GM03348 (cell line): ENCODE data around the gene LRTM2.
"Not testable (repeated sequence)": the region's sequence is repeated elsewhere in the genome, so short reads cannot be mapped to it uniquely, and the experiment has no call there.

ENCODE experiments used
- DNase-seq: peaks from one replicate; pipeline ENCODE4 v3.0.0; 2012; ENCODE audit warnings: low spot score

Gene LRTM2

DNA sequence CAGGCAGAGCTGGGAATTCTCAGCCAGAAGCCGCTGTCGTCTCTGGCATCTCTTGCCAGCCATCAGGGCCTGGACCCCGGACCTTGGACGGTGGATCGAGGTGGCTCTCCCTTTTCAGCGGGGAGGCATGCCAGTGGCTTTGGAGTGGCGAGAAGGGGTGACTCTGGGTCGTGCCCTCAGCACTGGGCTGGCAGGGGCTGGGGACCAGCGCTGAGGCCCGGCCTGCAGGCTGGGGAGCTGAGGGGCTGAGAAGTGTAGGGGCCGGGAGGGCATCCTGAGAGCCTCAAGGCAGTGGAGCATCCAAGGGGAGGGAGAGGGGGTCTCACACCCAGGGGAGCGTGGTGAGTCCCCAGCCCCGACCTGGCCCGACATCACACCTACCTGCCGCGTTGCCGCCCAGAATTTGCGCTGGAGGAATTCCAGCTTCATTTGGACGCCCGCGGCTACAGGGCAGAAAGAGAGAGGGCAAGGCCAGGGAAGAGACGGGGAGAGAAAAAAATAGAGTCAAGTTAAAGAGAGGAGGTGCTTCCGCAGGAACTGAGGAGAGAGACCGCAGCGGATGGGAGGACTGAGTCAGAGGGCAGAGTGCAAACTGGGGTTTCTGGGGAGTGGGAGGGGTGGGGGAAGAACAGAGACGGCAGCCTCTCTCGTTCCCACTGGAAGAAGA lies 9.0 kb upstream of the LRTM2 start:
- DNase-seq, result no peak

DNA sequence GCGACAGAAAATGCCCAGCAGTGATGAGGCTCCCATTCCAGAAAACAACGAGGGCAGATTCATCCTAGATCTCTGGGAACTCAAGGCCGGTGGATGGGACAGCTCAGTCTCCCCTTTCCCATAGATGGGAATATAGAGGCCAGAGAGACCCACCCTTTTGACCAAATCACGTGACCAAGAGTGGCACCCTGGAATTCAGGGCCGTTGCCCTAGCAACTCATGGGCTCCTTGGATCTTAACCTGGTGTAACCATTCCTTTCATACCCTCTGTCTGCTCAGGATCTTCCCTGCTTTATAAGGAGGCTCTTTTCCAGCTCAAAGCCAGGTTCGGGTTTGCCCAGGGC lies 8.4 kb upstream of the LRTM2 start:
- no peak for DNase-seq

DNA sequence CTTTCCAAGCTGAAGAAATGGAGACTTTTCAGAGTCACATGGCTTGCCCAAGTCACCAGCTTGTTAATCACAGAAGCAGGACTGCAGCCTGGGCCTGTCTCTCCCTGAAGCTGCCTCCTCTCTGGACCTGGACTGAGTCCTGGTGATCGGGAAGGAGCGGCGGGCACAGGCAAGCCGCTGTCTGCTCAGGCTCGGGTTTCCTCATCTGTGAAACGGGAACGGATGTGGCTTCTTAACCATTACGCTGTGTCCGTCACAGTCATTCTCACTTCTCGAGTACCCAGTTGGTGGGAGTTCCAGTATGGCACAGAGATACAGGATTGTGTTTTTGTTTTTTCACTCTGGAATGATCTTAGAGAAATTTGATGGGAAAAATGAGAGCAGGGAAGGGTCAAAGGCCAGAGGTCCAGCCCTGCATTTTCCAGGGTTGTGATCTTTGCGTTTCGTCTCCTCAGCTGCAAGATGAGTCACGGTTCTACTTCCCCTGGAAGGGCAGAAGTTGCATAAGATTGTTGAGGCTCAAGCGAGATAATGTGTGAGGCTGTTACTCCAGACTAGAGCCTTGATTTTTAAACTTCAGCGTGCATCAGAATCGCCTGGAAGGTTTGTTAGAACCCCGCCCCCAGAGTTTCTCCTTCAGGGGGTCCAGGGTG lies 7.6 kb upstream of the LRTM2 start:
- no peak for DNase-seq

DNA sequence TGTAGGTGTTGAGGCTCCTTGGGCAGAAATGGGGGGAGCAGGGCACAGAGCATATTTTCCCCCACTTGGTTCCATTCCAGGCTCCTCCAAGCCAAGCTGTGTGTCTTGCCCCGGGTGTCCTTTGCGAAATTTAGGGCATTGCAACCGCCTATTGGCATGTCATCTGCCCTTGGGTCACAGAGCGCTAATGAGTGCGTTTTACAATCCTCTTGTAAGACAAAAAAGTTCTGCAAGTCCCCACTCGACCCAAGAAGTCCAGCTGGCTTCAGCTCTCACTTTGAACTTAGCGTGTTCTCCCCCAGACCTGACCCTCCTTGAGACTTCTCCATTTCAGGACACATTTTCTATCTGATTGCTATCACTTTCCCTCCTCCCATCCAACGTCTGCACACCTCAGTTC lies 6.1 kb upstream of the LRTM2 start:
- DNase-seq, result no peak

DNA sequence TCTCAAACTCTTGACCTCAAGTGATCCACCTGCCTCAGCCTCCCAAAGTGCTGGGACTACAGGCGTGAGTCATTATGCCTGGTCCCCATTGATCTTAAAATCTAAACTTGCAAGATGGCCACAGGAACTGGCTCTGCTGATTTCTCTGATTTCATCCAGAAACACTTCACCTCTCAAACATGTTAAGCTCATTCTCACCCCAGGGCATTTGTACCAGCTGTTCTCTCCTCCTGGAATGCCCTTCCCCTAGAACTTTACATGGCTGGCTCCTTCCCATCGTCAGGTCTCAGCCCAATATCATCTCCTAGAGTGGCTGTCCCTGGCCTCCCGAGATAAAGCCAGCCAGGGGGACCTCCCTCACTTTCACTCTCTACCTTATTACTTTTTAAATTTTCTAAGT lies 5.3 kb upstream of the LRTM2 start:
- no peak for DNase-seq

GRCh38 chr12:1815814-1816729 lies 4.3 kb upstream of the LRTM2 start:
- no peak for DNase-seq

DNA sequence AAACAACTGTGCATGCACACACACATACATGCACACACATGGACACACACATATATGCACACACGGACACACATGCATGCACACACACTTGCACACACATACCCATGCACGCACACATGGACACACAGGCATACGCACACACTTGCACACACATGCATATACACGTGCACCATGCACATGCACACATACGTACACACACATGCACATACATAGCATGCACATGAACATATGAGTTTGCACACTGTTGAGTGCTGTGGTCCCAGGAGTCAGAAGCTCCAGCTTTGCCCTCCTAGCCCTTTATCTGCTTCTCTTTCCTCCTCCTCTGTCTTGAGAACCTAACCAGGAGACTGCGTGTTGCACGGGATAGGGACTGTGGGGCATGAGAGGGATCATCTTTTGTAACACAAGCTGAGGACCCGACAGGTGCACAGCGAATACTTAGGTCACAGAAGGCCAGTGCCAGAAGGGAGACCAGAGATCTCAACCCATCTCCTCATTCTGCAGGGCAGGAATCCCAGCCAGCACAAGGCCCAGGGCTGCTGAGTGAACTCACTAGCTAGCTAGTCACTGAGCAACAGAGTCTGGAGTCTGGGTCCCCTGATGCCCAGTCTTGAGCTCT lies 3.5 kb upstream of the LRTM2 start:
- DNase-seq, result no peak

DNA sequence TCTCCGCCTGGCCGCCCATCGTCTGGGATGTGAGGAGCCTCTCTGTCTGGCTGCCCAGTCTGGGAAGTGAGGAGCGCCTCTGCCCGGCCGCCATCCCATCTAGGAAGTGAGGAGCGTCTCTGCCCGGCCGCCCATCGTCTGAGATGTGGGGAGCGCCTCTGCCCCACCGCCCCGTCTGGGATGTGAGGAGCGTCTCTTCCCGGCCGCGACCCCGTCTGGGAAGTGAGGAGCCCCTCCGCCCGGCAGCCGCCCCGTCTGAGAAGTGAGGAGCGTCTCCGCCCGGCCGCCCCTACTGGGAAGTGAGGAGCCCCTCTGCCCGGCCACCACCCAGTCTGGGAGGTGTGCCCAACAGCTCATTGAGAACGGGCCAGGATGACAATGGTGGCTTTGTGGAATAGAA lies 2.4 kb upstream of the LRTM2 start:
- DNase-seq, result not testable (repeated sequence)

- no peak for DNase-seq
Measured at GRCh38 chr12:1819050-1819449, 1.3 kb upstream of the LRTM2 start.

DNA sequence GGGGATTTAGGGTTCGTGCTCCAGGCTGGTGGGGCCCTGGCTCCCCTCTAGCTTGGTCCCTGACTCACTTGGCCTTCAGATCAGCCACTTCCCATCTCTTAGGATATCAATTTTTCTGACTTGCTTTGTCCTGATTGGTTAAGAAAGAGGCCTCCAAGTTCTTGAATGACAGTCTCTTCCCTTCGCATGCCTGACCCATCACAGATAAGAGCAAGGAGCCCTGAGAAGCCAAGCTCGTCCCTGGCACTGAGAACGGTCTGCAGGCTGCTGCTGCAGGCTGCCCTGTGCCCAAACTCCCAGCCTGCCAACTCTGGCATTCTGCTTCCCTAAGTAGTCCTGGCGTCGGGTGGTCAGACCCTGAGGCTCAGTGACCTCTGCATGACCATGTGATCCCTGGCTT lies 794 bp upstream of the LRTM2 start:
- DNase-seq, result no peak

GRCh38 chr12:1820896-1821291 lies 529 bp downstream of the LRTM2 start:
- DNase-seq, result no peak

DNA sequence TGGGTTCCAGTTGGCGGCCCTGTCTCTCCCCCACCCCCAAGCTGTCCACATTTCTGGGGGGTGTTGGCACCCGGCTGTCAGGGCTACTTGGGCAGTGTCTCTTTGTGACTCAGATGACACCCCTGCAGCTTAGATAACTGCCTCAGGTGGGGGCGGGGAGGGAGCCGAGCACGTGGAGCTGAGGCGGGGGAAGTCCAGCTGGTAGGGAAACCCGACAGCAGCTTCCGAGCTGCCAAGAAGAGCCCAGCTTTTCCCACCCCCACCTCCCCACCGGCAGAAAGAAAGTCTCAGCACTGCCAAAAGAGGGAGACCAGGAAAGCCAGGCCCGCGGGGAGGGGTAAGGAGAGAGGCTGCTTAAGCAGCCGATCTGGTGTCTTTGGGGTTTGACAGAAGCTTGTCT lies 1.4 kb downstream of the LRTM2 start:
- no peak for DNase-seq

GRCh38 chr12:1822699-1823098 lies 2.3 kb downstream of the LRTM2 start:
- no peak for DNase-seq

- DNase-seq, result no peak
Measured at GRCh38 chr12:1823237-1823636, 2.9 kb downstream of the LRTM2 start.

DNA sequence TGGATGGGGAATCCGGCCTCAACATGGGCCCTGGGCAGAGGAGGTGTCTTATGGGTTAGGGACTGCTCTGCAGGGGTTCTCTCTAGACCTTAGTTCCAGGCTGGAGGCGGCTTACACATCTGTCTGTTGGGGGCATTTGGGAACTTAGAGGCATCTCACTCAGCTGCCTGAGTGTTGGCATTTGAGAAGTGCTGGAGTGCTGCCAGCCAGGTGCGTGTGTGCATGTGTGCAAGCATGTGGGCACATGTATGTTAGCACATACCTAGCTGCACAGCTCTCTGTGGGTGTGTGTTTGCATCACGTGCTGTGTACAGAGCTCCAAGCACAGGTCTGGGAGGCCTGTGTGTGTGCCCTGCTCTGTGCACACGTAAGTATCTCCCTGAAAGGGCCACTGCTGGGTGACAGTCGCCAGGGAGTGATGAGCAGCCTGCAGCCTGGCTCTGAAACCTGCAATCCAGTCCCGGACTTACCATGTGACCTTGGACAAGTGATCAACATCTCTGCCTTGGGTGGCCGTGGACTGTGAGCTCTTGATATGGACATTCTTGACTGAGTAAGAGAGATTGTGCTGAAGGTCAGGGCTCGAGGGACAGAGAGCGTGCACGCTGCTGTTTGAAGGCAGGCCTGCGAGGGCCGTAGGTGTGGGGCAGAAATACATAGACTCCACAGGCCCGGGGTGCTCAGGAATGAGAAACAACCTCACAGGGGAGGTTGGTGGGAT lies 5.2 kb downstream of the LRTM2 start:
- DNase-seq, result no peak

DNA sequence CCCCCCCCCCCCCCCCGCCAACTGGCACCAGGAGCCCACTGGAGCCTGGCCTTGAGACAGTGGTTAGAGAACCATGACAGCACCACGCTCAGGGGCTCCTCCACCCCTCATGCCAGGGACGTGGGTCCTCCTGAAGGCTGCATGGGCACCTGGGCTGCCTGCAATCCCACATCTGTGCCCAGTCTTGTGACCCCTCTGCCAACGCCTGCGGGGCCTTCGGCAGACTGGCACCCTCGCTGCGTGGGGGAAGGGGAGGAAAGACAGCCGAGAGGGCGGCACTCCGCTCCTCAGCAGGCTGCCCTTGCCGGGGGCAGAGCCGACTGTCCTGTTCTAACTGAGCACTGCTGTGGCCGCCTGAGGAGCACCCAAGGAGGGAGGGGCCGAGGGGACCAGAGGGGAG lies 6.0 kb downstream of the LRTM2 start:
- DNase-seq, result no peak

- no peak for DNase-seq
Measured at GRCh38 chr12:1826867-1827705, 6.7 kb downstream of the LRTM2 start.

- no peak for DNase-seq
Measured at GRCh38 chr12:1827826-1828805, 7.8 kb downstream of the LRTM2 start.

DNA sequence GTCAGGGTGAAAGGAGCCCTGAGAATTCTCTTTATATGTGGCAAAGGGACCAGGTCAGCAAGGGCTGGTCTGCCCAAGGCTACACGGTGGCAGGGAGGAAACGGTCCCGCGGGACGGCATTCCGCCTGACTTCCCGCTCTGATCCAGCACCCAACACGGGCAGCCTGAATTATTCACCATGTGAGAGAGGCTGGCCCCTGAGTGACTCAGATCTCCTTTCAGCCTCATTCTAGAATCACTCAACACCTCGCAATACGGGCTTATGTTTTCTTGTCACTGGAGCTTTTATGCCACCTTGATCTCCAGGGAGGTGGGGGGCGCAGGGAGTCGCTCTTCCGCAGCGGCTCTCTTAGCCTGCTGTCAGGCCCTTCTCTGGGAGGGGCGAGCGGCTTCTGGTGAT lies 8.5 kb downstream of the LRTM2 start:
- DNase-seq, result no peak

DNA sequence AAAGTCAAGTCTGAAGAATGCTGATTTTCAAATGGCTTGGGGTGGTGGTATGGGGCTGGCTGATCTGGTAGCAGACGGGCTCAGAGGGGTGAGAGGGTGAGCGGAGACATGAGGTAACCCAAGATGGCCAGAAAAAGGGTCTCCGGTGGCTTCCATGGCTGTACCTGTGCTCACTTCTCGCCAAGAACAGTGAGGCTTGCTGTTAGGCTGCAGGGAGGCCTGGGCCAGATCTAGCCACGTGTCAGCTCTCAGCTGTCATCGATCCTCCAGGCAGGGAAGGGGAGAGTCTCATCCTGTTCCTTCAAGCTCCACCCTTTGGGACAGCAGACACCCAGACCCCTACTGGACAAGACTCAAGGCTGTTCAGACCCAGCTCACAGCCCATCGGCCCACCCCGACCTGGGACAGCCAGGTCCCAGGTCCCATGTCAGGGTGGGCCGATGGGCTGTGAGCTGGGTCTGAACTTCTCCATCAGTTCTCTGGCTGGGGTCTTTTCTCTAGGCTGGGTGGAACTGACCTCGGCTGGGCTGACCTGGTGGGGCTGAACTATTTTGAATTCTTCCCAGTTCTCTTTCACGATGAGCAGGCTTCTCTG lies 9.0 kb downstream of the LRTM2 start:
- no peak for DNase-seq
